Measurements from ENCODE around the gene TRIP6.
A peak's percentile ranks its signal among the peaks of the same experiment; 100 is the strongest.

The TRIP6 gene

GRCh38 chr7:100825751-100826513 lies 41.3 kb upstream of the TRIP6 start:
- Histone ChIP-seq H3K9me3 (ENCODE audit: control insufficient read depth in 5 of 5, low read length in 5 of 5) (no peaks in the 10 kb centered on the region), H3K4me1 (ENCODE audit: control insufficient read depth in 5 of 5, insufficient read depth in 5 of 5, low read length in 5 of 5) (peaks cover 0 to 43% (median 28%) of the 10 kb centered on the region in 5 donors), H3K9ac (ENCODE audit: low read length in 5 of 5) (peak overlapping the region in 3 of 5 donors; percentile 57 to 76 (median 58)), H3K27me3 (ENCODE audit: control insufficient read depth in 5 of 5, insufficient read depth in 4 of 5, low read length in 5 of 5) (peaks cover 15 to 36% (median 27%) of the 10 kb centered on the region in 5 donors), H3K36me3 (ENCODE audit: control insufficient read depth in 5 of 5, insufficient read depth in 5 of 5, low read length in 5 of 5) (peaks cover 0 to 25% (median 19%) of the 10 kb centered on the region in 5 donors), H3K27ac (ENCODE audit: low read depth, low read length) (peak overlapping the region; percentile 68), H3K4me3 (ENCODE audit: low read depth in 1 of 5, low read length in 5 of 5) (peak overlapping the region; percentile 71 to 76 (median 75))

- Histone ChIP-seq H3K9ac (ENCODE audit: low read length in 5 of 5) (peak overlapping the region in 3 of 5 donors; percentile 52 to 76 (median 58)), H3K27me3 (ENCODE audit: control insufficient read depth in 5 of 5, insufficient read depth in 4 of 5, low read length in 5 of 5) (peaks cover 15 to 36% (median 27%) of the 10 kb centered on the region in 5 donors), H3K27ac (ENCODE audit: low read depth, low read length) (peak overlapping the region; percentile 68), H3K4me3 (ENCODE audit: low read depth in 1 of 5, low read length in 5 of 5) (peak overlapping the region; percentile 71 to 76 (median 75)), H3K9me3 (ENCODE audit: control insufficient read depth in 5 of 5, low read length in 5 of 5) (no peaks in the 10 kb centered on the region), H3K36me3 (ENCODE audit: control insufficient read depth in 5 of 5, insufficient read depth in 5 of 5, low read length in 5 of 5) (peaks cover 0 to 25% (median 19%) of the 10 kb centered on the region in 5 donors), H3K4me1 (ENCODE audit: control insufficient read depth in 5 of 5, insufficient read depth in 5 of 5, low read length in 5 of 5) (peaks cover 0 to 43% (median 28%) of the 10 kb centered on the region in 5 donors)
These were observed 40.5 kb upstream of the TRIP6 start for GRCh38 chr7:100826514-100827329.

DNA sequence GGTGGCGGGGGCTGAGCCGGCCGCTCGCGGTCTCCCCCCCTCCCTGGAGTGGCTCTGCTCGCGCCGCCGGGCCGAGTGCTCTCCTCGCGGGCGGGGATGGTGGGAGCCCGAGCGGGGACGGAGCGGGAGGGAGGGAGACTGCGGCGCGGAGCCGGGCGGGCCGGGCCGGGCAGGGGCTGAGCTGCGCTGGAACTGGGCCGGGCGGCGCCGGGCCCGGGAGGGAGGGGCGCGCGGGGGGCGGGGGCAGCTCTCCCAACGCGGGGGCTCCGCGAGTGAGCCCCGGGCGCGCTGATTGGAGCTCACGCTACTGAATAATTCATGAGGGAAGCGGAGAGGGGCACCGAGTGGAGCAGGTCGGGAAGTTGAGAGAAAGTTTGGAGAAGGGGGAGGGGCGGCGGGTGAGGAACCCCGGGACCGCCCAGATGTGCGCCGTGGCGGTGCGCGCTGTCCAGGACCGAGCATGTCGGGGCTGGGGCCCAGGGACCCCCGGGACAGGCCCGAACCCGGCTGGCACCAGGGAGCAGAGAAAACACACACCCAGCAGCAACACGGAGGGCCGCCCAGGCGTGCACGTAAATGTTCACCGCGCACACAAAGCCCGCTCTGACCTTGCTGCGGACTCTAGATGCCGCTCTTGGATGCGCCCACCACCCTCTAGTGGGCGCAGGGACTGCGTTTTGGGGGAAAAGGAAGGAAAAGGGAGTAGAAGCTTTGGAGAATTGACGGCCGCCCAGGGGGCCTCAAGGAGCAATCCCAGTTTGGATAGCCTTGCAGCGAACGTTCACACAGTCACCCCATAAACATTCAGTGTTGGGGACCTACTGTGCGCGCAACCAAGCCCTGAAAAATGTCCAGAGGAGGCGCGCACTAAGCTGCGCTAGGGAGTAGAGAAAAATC lies 39.6 kb upstream of the TRIP6 start, which contains the start of gene EPHB4:
TSS of gene EPHB4 (minus strand) at position 194 of the 897 bp plus-strand sequence. CDS start 493 bp downstream, outside the sequence.
- peak within 1 kb of the TSS in 3 of 5 donors; percentile 52 to 76 (median 58) for H3K9ac ChIP-seq (ENCODE audit: low read length in 5 of 5)
- peaks cover 0 to 17% (median 12%) of the 10 kb centered on the region in 5 donors for H3K36me3 ChIP-seq (ENCODE audit: control insufficient read depth in 5 of 5, insufficient read depth in 5 of 5, low read length in 5 of 5)
- peak within 1 kb of the TSS; percentile 71 to 76 (median 75) for H3K4me3 ChIP-seq (ENCODE audit: low read depth in 1 of 5, low read length in 5 of 5)
- H3K9me3 ChIP-seq (ENCODE audit: control insufficient read depth in 5 of 5, low read length in 5 of 5), result no peaks in the 10 kb centered on the region
- peaks cover 15 to 36% (median 27%) of the 10 kb centered on the region in 5 donors for H3K27me3 ChIP-seq (ENCODE audit: control insufficient read depth in 5 of 5, insufficient read depth in 4 of 5, low read length in 5 of 5)
- H3K27ac ChIP-seq (ENCODE audit: low read depth, low read length), result peak within 1 kb of the TSS; percentile 68
- H3K4me1 ChIP-seq (ENCODE audit: control insufficient read depth in 5 of 5, insufficient read depth in 5 of 5, low read length in 5 of 5), result peaks cover 0 to 43% (median 28%) of the 10 kb centered on the region in 5 donors

DNA sequence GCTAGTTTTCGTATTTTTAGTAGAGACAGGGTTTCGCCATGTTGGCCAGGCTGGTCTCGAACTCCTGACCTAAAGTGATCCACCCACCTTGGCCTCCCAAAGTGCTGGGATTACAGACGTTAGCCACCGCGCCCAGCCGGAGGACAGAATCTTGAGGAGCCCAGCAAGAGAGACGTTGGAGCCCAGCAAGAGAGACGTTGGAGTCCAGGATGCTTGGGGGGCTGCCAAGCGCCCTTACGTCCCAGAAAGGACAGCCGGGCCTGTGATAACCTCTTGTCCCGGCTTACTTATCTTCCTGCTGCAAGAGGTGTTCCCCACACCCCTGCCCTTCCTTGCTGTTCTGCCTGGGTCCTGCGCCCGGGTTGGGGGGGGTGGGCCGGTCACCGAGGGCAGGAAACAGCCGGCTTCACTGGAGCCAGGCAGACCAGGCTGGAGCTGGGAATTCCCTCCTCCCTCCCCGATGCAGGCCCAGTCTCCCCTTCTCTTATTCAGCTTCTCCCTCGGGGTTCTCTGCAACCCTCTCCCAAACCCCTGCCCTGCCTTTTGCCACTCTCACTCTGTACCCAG lies 38.0 kb upstream of the TRIP6 start:
- Histone ChIP-seq H3K27me3 (ENCODE audit: control insufficient read depth in 5 of 5, insufficient read depth in 4 of 5, low read length in 5 of 5) (peaks cover 15 to 28% (median 24%) of the 10 kb centered on the region in 5 donors), H3K36me3 (ENCODE audit: control insufficient read depth in 5 of 5, insufficient read depth in 5 of 5, low read length in 5 of 5) (peaks cover 0 to under 1% (median 0%) of the 10 kb centered on the region in 5 donors), H3K9ac (ENCODE audit: low read length in 5 of 5) (no peak overlapping the region), H3K4me3 (ENCODE audit: low read depth in 1 of 5, low read length in 5 of 5) (no peak overlapping the region), H3K4me1 (ENCODE audit: control insufficient read depth in 5 of 5, insufficient read depth in 5 of 5, low read length in 5 of 5) (peaks cover 0 to 39% (median 28%) of the 10 kb centered on the region in 5 donors), H3K27ac (ENCODE audit: low read depth, low read length) (peak overlapping the region; percentile 10), H3K9me3 (ENCODE audit: control insufficient read depth in 5 of 5, low read length in 5 of 5) (no peaks in the 10 kb centered on the region)

DNA sequence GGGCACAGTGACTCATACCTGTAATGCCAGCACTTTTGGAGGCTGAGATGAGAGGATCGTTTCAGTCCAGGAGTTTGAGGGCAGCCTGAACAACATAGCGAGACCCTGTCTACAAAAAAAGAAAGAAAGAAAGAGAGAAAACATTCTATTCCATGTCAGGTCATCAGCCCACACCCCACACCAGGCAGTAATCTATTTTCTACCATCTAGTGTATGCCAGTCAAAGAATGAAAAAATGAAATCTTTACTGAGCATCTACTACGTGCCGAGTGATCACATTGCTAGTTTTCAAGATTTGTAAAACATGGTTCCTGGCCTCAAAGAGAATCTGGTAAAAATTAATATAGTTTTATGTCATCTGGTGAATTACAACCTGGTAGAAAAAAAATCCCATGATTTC lies 36.8 kb upstream of the TRIP6 start:
- Histone ChIP-seq H3K4me1 (ENCODE audit: control insufficient read depth in 5 of 5, insufficient read depth in 5 of 5, low read length in 5 of 5) (peaks cover 0 to 30% (median 23%) of the 10 kb centered on the region in 5 donors), H3K4me3 (ENCODE audit: low read depth in 1 of 5, low read length in 5 of 5) (no peak overlapping the region), H3K36me3 (ENCODE audit: control insufficient read depth in 5 of 5, insufficient read depth in 5 of 5, low read length in 5 of 5) (no peaks in the 10 kb centered on the region), H3K9me3 (ENCODE audit: control insufficient read depth in 5 of 5, low read length in 5 of 5) (no peaks in the 10 kb centered on the region), H3K9ac (ENCODE audit: low read length in 5 of 5) (no peak overlapping the region), H3K27ac (ENCODE audit: low read depth, low read length) (no peak overlapping the region), H3K27me3 (ENCODE audit: control insufficient read depth in 5 of 5, insufficient read depth in 4 of 5, low read length in 5 of 5) (peaks cover 11 to 21% (median 18%) of the 10 kb centered on the region in 5 donors)

GRCh38 chr7:100832281-100832633 lies 34.9 kb upstream of the TRIP6 start:
- Histone ChIP-seq H3K9me3 (ENCODE audit: control insufficient read depth in 5 of 5, low read length in 5 of 5) (no peaks in the 10 kb centered on the region), H3K27ac (ENCODE audit: low read depth, low read length) (no peak overlapping the region), H3K27me3 (ENCODE audit: control insufficient read depth in 5 of 5, insufficient read depth in 4 of 5, low read length in 5 of 5) (peaks cover 4 to 13% (median 10%) of the 10 kb centered on the region in 5 donors), H3K36me3 (ENCODE audit: control insufficient read depth in 5 of 5, insufficient read depth in 5 of 5, low read length in 5 of 5) (no peaks in the 10 kb centered on the region), H3K4me3 (ENCODE audit: low read depth in 1 of 5, low read length in 5 of 5) (no peak overlapping the region), H3K4me1 (ENCODE audit: control insufficient read depth in 5 of 5, insufficient read depth in 5 of 5, low read length in 5 of 5) (peaks cover 0 to 32% (median 18%) of the 10 kb centered on the region in 5 donors), H3K9ac (ENCODE audit: low read length in 5 of 5) (no peak overlapping the region)

DNA sequence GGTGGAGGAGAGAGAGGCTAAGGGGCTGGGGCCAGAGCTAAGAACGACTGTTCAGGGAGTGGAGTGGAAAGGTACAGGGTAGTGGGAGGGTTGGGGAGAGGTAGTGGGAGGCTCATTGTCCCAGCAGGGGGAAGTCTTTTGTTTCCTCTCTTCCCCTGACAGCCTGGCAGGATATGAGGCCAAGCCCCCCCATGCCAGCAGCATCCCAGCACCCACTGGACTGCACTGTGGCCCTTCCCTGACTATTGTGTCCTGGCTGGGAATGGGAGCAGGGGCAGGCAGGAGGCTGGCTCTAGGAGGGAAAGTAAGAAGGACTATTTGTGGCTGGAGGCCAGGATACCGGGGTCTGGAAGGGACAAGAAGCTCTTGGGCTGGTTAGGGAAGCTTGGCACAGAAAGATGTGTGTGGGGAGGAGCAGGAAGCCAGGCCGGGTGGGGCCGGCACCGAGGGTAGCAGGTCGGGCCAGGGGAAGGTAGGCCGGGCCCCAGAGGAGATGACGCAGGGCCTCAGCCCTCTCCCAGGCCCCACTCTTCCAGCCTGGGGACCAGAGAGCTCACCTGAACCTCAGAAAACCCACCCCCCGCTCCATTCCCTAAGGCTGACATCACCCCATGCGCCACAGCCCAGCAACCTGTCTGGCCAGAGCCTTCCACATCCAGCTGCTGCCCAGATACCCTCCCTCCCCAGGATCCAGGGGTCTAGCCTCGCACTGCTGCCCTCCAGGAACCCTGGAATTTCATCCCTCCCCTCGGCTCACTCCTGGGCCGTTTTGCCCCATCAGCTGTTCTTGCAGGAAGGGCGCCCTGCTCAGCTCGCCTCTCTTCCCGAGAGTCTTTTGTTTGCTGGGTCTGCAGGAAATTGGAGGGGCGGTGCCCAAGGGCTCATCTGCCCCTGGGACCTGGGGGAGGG lies 31.0 kb upstream of the TRIP6 start:
- Histone ChIP-seq H3K4me1 (ENCODE audit: control insufficient read depth in 5 of 5, insufficient read depth in 5 of 5, low read length in 5 of 5) (peaks cover 0 to 21% (median 11%) of the 10 kb centered on the region in 5 donors), H3K27me3 (ENCODE audit: control insufficient read depth in 5 of 5, insufficient read depth in 4 of 5, low read length in 5 of 5) (no peaks in the 10 kb centered on the region), H3K9ac (ENCODE audit: low read length in 5 of 5) (peak overlapping the region in 1 of 5 donors; percentile 30), H3K9me3 (ENCODE audit: control insufficient read depth in 5 of 5, low read length in 5 of 5) (no peaks in the 10 kb centered on the region), H3K27ac (ENCODE audit: low read depth, low read length) (peak overlapping the region; percentile 50), H3K4me3 (ENCODE audit: low read depth in 1 of 5, low read length in 5 of 5) (peak overlapping the region in 1 of 5 donors; percentile 65), H3K36me3 (ENCODE audit: control insufficient read depth in 5 of 5, insufficient read depth in 5 of 5, low read length in 5 of 5) (no peaks in the 10 kb centered on the region)

DNA sequence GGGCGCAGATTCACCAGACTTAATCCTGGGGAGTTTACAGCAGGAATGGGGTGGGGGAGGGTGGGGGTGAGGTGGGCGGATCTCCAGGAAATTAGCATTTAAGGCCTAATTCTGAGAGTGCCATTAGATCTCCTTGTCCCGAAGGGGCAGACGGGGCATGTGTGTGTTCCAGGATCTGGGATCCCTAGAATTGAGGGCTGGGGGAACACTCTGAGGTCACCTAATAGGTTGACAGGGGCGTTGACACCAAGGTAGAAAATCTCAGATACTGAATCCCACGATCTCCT lies 30.4 kb upstream of the TRIP6 start:
- H3K36me3 ChIP-seq (ENCODE audit: control insufficient read depth in 5 of 5, insufficient read depth in 5 of 5, low read length in 5 of 5), result no peaks in the 10 kb centered on the region
- H3K4me1 ChIP-seq (ENCODE audit: control insufficient read depth in 5 of 5, insufficient read depth in 5 of 5, low read length in 5 of 5), result peaks cover 0 to 21% (median 11%) of the 10 kb centered on the region in 5 donors
- H3K4me3 ChIP-seq (ENCODE audit: low read depth in 1 of 5, low read length in 5 of 5), result peak overlapping the region; percentile 59 to 85 (median 66)
- peak overlapping the region; percentile 11 to 76 (median 39) for H3K9ac ChIP-seq (ENCODE audit: low read length in 5 of 5)
- no peaks in the 10 kb centered on the region for H3K27me3 ChIP-seq (ENCODE audit: control insufficient read depth in 5 of 5, insufficient read depth in 4 of 5, low read length in 5 of 5)
- no peaks in the 10 kb centered on the region for H3K9me3 ChIP-seq (ENCODE audit: control insufficient read depth in 5 of 5, low read length in 5 of 5)
- peak overlapping the region; percentile 78 for H3K27ac ChIP-seq (ENCODE audit: low read depth, low read length)
